Progenitor cell of endocrine pancreas (in vitro differentiated cells): ENCODE results near the gene KMT2A. TPM values are rescaled to one million over a fixed set of nuclear protein-coding genes. Genes with fewer than 3 reads are reported as not detected.
A peak's percentile ranks its signal among the peaks of the same experiment; 100 is the strongest.

ENCODE experiments used
- DNase-seq: peaks from one replicate; pipeline ENCODE4 v3.0.0; 2021; ENCODE audit warnings: low spot score; ENCODE audit not compliant: unreplicated experiment
- H3K27ac Mint-ChIP-seq: 2 replicates; pipeline ENCODE4 v1.8.0; 2021; ENCODE audit warnings: mild to moderate bottlenecking, moderate library complexity, mixed read lengths
- H3K27me3 Mint-ChIP-seq: 2 replicates; pipeline ENCODE4 v1.8.0; 2021; ENCODE audit warnings: mixed read lengths
- H3K36me3 Mint-ChIP-seq: 2 replicates; pipeline ENCODE4 v1.8.0; 2022; ENCODE audit warnings: mixed read lengths; ENCODE audit not compliant: insufficient read depth
- H3K4me1 Mint-ChIP-seq: 2 replicates; pipeline ENCODE4 v1.8.0; 2021; ENCODE audit warnings: low read depth, mixed read lengths
- H3K4me3 Mint-ChIP-seq: 2 replicates; pipeline ENCODE4 v1.8.0; 2021; ENCODE audit warnings: low read depth, mild to moderate bottlenecking, moderate library complexity, mixed read lengths
- H3K9me3 Mint-ChIP-seq: 2 replicates; pipeline ENCODE4 v1.8.0; 2021; ENCODE audit warnings: low read depth, mixed read lengths
- total RNA-seq: library from RNA; stranded (reverse); gene quantifications from 2 replicates; pipeline ENCODE4 v1.2.1, GENCODE V29; 2021
- TF ChIP-seq, protein P1 (sequence below): fragments of 200-600 bp; sonication (generic); IDR thresholded peaks from one replicate; pipeline ENCODE4 v1.5.0; 2021; ENCODE audit warnings: antibody characterized with exemption, mild to moderate bottlenecking; ENCODE audit not compliant: unreplicated experiment

Gene KMT2A
- total RNA-seq, 1 donor from 2014 or later, result 89.1 TPM

DNA sequence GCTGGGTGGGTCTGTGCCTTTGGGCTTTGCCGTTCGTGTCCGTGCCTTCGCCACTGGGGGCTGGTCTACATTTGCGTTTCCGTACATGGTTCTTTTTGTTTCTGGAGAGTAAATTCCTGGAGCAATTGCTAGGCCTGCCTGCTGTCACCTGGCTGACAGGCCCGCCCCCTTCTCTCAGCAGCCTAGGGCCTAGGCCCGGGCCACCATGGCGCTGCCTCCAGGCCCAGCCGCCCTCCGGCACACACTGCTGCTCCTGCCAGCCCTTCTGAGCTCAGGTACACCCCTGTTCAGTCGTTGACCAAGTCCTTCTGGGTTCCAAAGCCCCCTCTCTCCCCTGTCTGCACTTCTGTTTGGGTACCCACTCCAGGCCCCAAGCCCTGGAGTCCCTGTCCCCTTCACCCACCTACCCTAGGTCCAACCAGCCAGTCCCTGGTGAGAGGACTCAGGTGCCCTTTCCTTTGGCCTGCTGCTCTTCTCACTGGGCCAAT, 95.3 kb downstream of the KMT2A start:
- Mint-ChIP-seq H3K27ac (peak overlapping the region; percentile 96), H3K4me3 (peak overlapping the region; percentile 97), H3K27me3 (no peaks in the 10 kb centered on the region), H3K36me3 (no peaks in the 10 kb centered on the region), H3K4me1 (peaks cover 22% of the 10 kb centered on the region), H3K9me3 (no peaks in the 10 kb centered on the region)
- DNase-seq, result no peak
- TF ChIP-seq, protein P1, sequence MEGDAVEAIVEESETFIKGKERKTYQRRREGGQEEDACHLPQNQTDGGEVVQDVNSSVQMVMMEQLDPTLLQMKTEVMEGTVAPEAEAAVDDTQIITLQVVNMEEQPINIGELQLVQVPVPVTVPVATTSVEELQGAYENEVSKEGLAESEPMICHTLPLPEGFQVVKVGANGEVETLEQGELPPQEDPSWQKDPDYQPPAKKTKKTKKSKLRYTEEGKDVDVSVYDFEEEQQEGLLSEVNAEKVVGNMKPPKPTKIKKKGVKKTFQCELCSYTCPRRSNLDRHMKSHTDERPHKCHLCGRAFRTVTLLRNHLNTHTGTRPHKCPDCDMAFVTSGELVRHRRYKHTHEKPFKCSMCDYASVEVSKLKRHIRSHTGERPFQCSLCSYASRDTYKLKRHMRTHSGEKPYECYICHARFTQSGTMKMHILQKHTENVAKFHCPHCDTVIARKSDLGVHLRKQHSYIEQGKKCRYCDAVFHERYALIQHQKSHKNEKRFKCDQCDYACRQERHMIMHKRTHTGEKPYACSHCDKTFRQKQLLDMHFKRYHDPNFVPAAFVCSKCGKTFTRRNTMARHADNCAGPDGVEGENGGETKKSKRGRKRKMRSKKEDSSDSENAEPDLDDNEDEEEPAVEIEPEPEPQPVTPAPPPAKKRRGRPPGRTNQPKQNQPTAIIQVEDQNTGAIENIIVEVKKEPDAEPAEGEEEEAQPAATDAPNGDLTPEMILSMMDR, result no peak

DNA sequence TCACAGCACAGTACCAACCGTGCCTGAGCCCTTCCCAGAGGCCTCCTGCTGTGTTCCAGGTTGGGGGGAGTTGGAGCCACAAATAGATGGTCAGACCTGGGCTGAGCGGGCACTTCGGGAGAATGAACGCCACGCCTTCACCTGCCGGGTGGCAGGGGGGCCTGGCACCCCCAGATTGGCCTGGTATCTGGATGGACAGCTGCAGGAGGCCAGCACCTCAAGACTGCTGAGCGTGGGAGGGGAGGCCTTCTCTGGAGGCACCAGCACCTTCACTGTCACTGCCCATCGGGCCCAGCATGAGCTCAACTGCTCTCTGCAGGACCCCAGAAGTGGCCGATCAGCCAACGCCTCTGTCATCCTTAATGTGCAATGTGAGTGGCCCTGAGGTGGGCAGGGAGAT, 95.8 kb downstream of the KMT2A start:
- Mint-ChIP-seq H3K9me3 (no peaks in the 10 kb centered on the region), H3K36me3 (no peaks in the 10 kb centered on the region), H3K4me3 (peak overlapping the region; percentile 97), H3K27ac (peak overlapping the region; percentile 96), H3K27me3 (no peaks in the 10 kb centered on the region), H3K4me1 (peaks cover 18% of the 10 kb centered on the region)
- TF ChIP-seq, protein P1, result no peak
- DNase-seq, result no peak

DNA sequence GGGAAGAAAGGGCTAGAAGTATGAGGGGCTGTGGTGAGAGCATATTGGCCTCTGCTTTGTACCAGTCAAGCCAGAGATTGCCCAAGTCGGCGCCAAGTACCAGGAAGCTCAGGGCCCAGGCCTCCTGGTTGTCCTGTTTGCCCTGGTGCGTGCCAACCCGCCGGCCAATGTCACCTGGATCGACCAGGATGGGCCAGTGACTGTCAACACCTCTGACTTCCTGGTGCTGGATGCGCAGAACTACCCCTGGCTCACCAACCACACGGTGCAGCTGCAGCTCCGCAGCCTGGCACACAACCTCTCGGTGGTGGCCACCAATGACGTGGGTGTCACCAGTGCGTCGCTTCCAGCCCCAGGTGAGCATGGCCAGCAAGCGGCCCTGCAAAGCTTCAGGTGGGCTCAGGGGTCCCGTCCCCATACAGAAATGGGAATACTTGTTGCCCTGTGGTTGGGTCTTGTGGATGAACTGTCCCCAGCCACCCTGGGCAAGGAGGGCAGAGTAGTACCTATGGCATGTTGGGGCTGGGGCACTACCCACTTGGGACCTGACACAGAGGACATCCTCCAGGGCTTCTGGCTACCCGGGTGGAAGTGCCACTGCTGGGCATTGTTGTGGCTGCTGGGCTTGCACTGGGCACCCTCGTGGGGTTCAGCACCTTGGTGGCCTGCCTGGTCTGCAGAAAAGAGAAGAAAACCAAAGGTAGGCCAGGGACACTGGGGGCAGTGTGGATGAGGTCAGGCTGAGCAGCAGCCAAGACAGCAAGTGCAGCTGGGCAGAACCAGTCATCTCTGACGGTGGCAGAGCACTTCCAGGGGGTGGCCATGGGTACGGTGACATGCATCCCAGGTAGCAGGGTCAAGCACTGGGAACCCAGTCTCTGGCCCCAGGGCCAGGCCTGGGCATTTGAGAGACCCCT, 96.8 kb downstream of the KMT2A start:
- Mint-ChIP-seq H3K9me3 (no peaks in the 10 kb centered on the region), H3K4me1 (peaks cover 18% of the 10 kb centered on the region), H3K36me3 (peaks cover 2% of the 10 kb centered on the region), H3K4me3 (no peak overlapping the region), H3K27ac (no peak overlapping the region), H3K27me3 (no peaks in the 10 kb centered on the region)
- DNase-seq, result no peak
- TF ChIP-seq, protein P1, result no peak

DNA sequence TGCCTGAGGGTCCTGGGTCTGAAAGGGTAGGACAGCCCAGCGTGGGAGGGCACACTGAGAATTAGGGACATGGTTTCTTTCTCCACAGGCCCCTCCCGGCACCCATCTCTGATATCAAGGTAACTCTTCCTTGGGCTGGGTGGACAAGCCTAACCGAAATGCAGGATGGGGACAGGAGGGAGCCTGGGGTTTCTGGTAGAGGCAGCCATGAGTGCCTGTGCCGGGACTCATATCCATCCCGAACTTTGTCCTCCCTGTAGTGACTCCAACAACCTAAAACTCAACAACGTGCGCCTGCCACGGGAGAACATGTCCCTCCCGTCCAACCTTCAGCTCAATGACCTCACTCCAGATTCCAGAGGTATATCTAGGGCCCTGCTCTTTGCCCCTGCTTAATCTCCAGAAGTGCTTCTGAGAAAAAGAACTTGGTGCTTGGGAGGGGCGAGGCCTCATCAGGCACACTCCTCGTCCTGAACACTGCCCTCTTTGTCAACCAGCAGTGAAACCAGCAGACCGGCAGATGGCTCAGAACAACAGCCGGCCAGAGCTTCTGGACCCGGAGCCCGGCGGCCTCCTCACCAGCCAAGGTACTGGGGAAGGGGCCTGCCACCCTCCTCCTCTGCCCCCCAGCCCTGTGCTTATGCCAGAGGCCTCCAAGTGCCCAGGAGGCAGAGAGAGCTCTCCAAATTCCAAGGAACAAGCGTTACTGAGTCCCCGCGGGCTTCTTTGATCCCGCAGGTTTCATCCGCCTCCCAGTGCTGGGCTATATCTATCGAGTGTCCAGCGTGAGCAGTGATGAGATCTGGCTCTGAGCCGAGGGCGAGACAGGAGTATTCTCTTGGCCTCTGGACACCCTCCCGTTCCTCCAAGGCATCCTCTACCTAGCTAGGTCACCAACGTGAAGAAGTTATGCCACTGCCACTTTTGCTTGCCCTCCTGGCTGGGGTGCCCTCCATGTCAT, 97.8 kb downstream of the KMT2A start:
- no peak for DNase-seq
- TF ChIP-seq, protein P1, result no peak
- peaks cover 4% of the 10 kb centered on the region for H3K36me3 Mint-ChIP-seq
- no peak overlapping the region for H3K27ac Mint-ChIP-seq
- no peaks in the 10 kb centered on the region for H3K9me3 Mint-ChIP-seq
- H3K4me3 Mint-ChIP-seq, result no peak overlapping the region
- peaks cover 17% of the 10 kb centered on the region for H3K4me1 Mint-ChIP-seq
- H3K27me3 Mint-ChIP-seq, result no peaks in the 10 kb centered on the region

DNA sequence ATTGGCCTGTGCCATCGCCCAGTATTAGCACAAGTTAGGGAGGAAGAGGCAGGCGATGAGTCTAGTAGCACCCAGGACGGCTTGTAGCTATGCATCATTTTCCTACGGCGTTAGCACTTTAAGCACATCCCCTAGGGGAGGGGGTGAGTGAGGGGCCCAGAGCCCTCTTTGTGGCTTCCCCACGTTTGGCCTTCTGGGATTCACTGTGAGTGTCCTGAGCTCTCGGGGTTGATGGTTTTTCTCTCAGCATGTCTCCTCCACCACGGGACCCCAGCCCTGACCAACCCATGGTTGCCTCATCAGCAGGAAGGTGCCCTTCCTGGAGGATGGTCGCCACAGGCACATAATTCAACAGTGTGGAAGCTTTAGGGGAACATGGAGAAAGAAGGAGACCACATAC, 99.0 kb downstream of the KMT2A start:
- Mint-ChIP-seq H3K27ac (no peak overlapping the region), H3K27me3 (no peaks in the 10 kb centered on the region), H3K4me1 (peaks cover 7% of the 10 kb centered on the region), H3K9me3 (no peaks in the 10 kb centered on the region), H3K4me3 (no peak overlapping the region), H3K36me3 (peaks cover 5% of the 10 kb centered on the region)
- TF ChIP-seq, protein P1, result no peak
- DNase-seq, result no peak
